IMR-90 (cell line): ENCODE results near the gene FMN1. TPM values are rescaled to one million over a fixed set of nuclear protein-coding genes. Genes with fewer than 3 reads are reported as not detected.

Experiments
- ATAC-seq: fragments of 200-7000 bp; cut with Tn5 transposase; 2 replicates; pipeline ENCODE4 v1.9.1; 2020; ENCODE audit warnings: low read depth, mild to moderate bottlenecking, moderate library complexity
- BruUV-seq: library from RNA; stranded (reverse); fragments of 400-500 nt; replicated peaks from 2 replicates; lab custom pipeline; 2021; lab: Mats Ljungman, UMichigan
- CTCF ChIA-PET: fragments of 300-600 bp; formaldehyde crosslinking; extraction: SDS; loops from one replicate; lab custom pipeline; 2021; ENCODE audit warnings: antibody characterized with exemption; lab: Yijun Ruan, JAX
- POLR2A ChIA-PET: fragments of 300-600 bp; sonication (Branson Sonifier 250); formaldehyde crosslinking; loops from one replicate; lab custom pipeline; 2022; ENCODE audit warnings: antibody characterized with exemption; ENCODE audit not compliant: unreplicated experiment; lab: Charles Lee
- DNase-seq: peaks from one replicate; pipeline ENCODE4 v3.0.0; 2013
- H2AFZ ChIP-seq: replicated peaks from 2 replicates; pipeline ENCODE3; 2013; ENCODE audit warnings: low read length, mild to moderate bottlenecking; ENCODE audit not compliant: poor library complexity
- H2AK5ac ChIP-seq: 2 replicates; pipeline ENCODE4 v1.6.1; 2013; ENCODE audit warnings: low read depth, low read length, inconsistent platforms
- H2AK9ac ChIP-seq: replicated peaks from 2 replicates; pipeline ENCODE3; 2013; ENCODE audit warnings: mild to moderate bottlenecking, low read depth, low read length, moderate library complexity; ENCODE audit not compliant: poor library complexity
- H2BK120ac ChIP-seq: 2 replicates; pipeline ENCODE4 v1.6.1; 2013; ENCODE audit warnings: low read depth, low read length, inconsistent platforms
- H2BK15ac ChIP-seq: 3 replicates; pipeline ENCODE4 v1.6.1; 2013; ENCODE audit warnings: low read depth, low read length, inconsistent platforms
- H2BK20ac ChIP-seq: 2 replicates; pipeline ENCODE4 v1.6.1; 2013; ENCODE audit warnings: low read depth, mild to moderate bottlenecking, inconsistent platforms, low read length, moderate library complexity
- H2BK5ac ChIP-seq: 2 replicates; pipeline ENCODE4 v1.6.1; 2013; ENCODE audit warnings: mild to moderate bottlenecking, low read depth, low read length, inconsistent platforms; ENCODE audit not compliant: poor library complexity, severe bottlenecking
- H3K14ac ChIP-seq: replicated peaks from 2 replicates; pipeline ENCODE4 v1.6.1; 2013; ENCODE audit warnings: low read depth, low read length, inconsistent platforms
- H3K18ac ChIP-seq: 2 replicates; pipeline ENCODE4 v1.6.1; 2013; ENCODE audit warnings: low read depth, low read length, control low read depth
- H3K23ac ChIP-seq: 2 replicates; pipeline ENCODE4 v1.6.1; 2013; ENCODE audit warnings: low read depth, low read length, inconsistent platforms
- H3K27ac ChIP-seq: 2 replicates; pipeline ENCODE4 v1.5.1; 2013; ENCODE audit warnings: mild to moderate bottlenecking, control low read depth, low read length; ENCODE audit not compliant: insufficient read depth
- H3K27me3 ChIP-seq: 2 replicates; pipeline ENCODE4 v1.6.1; 2013; ENCODE audit warnings: low read length; ENCODE audit not compliant: control insufficient read depth, insufficient read depth
- H3K36me3 ChIP-seq: 2 replicates; pipeline ENCODE4 v1.6.1; 2013; ENCODE audit warnings: low read length, mixed read lengths; ENCODE audit not compliant: control insufficient read depth, insufficient read depth
- H3K4ac ChIP-seq: 2 replicates; pipeline ENCODE4 v1.6.1; 2013; ENCODE audit warnings: low read depth, low read length, inconsistent platforms
- H3K4me1 ChIP-seq: 2 replicates; pipeline ENCODE4 v1.6.1; 2013; ENCODE audit warnings: low read length, mixed read lengths; ENCODE audit not compliant: control insufficient read depth, insufficient read depth
- H3K4me2 ChIP-seq: 2 replicates; pipeline ENCODE4 v1.6.1; 2013; ENCODE audit warnings: low read depth, mild to moderate bottlenecking, control low read depth, low read length, moderate library complexity
- H3K4me3 ChIP-seq: 2 replicates; pipeline ENCODE4 v1.5.1; 2013; ENCODE audit warnings: low read depth, mild to moderate bottlenecking, control low read depth, low read length, moderate library complexity; ENCODE audit not compliant: insufficient read depth
- H3K56ac ChIP-seq: 2 replicates; pipeline ENCODE4 v1.6.1; 2013; ENCODE audit warnings: low read length, inconsistent platforms; ENCODE audit not compliant: insufficient read depth; ENCODE audit errors: extremely low read depth
- H3K79me1 ChIP-seq, 2 experiments: 2 replicates each; pipeline ENCODE4 v1.6.1; 2013; ENCODE audit warnings: low read length in 2 of 2, inconsistent platforms in 1 of 2, low read depth in 1 of 2
- H3K9ac ChIP-seq: 2 replicates; pipeline ENCODE4 v1.6.1; 2013; ENCODE audit warnings: low read depth, low read length, control low read depth
- H3K9me1 ChIP-seq: 2 replicates; pipeline ENCODE4 v1.6.1; 2013; ENCODE audit warnings: low read length, inconsistent platforms; ENCODE audit not compliant: insufficient read depth
- H3K9me3 ChIP-seq: 2 replicates; pipeline ENCODE4 v1.6.1; 2013; ENCODE audit warnings: low read length; ENCODE audit not compliant: control insufficient read depth, insufficient read depth
- H4K20me1 ChIP-seq: 2 replicates; pipeline ENCODE4 v1.6.1; 2013; ENCODE audit warnings: low read length, inconsistent platforms; ENCODE audit not compliant: insufficient read depth
- H4K5ac ChIP-seq: 2 replicates; pipeline ENCODE4 v1.6.1; 2013; ENCODE audit warnings: mild to moderate bottlenecking, low read depth, low read length, control low read depth
- H4K8ac ChIP-seq, 2 experiments: 2 replicates each; pipeline ENCODE4 v1.6.1; 2013; ENCODE audit warnings: low read depth in 2 of 2, low read length in 2 of 2, control low read depth in 1 of 2, inconsistent platforms in 1 of 2
- H4K91ac ChIP-seq: 2 replicates; pipeline ENCODE4 v1.6.1; 2013; ENCODE audit warnings: low read depth, low read length, inconsistent platforms; ENCODE audit not compliant: insufficient read depth
- CEBPB ChIP-seq: IDR thresholded peaks from 2 replicates; pipeline ENCODE4 v1.6.1; 2012; ENCODE audit warnings: low read depth, low read length, improper control_type of control experiment
- CHD1 ChIP-seq: IDR thresholded peaks from 2 replicates; pipeline ENCODE4 v1.6.1; 2012; ENCODE audit warnings: low read depth, low read length, improper control_type of control experiment
- FOS ChIP-seq: fragments of 150-350 bp; IDR thresholded peaks from 2 replicates; pipeline ENCODE4 v1.6.1; 2016; ENCODE audit warnings: low read depth, low read length
- MAFK ChIP-seq: IDR thresholded peaks from 2 replicates; pipeline ENCODE4 v1.6.1; 2012; ENCODE audit warnings: low read depth, low read length, improper control_type of control experiment
- RAD21 ChIP-seq: IDR thresholded peaks from 2 replicates; pipeline ENCODE4 v1.6.1; 2012; ENCODE audit warnings: low read length, improper control_type of control experiment
- RCOR1 ChIP-seq: IDR thresholded peaks from 2 replicates; pipeline ENCODE4 v1.6.1; 2012; ENCODE audit warnings: mild to moderate bottlenecking, low read length, improper control_type of control experiment; ENCODE audit not compliant: insufficient replicate concordance
- USF2 ChIP-seq: fragments of 150-350 bp; IDR thresholded peaks from 2 replicates; pipeline ENCODE4 v1.6.1; 2017; ENCODE audit warnings: mild to moderate bottlenecking, antibody characterized with exemption, low read length, low read depth
- WGBS, 2 experiments: methylation state at CpG; one replicate each; pipeline versions ENCODE4 v1.1.5 to v1.1.7; 2013; ENCODE audit warnings: missing lambda C conversion rate in 2 of 2; ENCODE audit not compliant: insufficient read length in 1 of 2; ENCODE audit errors: extremely low coverage in 2 of 2; 5-methylcytosine and 5-hydroxymethylcytosine counted together
- dilution Hi-C: fragments of 300-500 bp; cut with HindIII; formaldehyde crosslinking; loops from one replicate; pipeline ENCODE4 v1.14.3; 2018; ENCODE audit warnings: low sequenced_read_pairs; ENCODE audit not compliant: unreplicated experiment
- in situ Hi-C: fragments of 300-500 bp; cut with MboI; formaldehyde crosslinking; loops from 3 replicates; pipeline ENCODE4 v1.14.3; 2019; ENCODE audit warnings: low sequenced_read_pairs, inconsistent platforms, mixed read lengths
- intact Hi-C: fragments of 100-400 bp; cut with micrococcal nuclease; formaldehyde crosslinking; loops from 2 replicates; pipeline ENCODE4 v1.10.0; 2022
- polyA plus RNA-seq, 3 experiments: library from polyadenylated mRNA; depleted of rRNA; stranded (reverse); fragments of >200 nt; gene quantifications; 2 replicates each; pipeline ENCODE4 v1.2.3, GENCODE V29; 2012; ENCODE audit warnings: low replicate concordance in 1 of 3
- total RNA-seq: library from RNA; depleted of rRNA; stranded (reverse); fragments of >200 nt; gene quantifications from 2 replicates; pipeline ENCODE4 v1.2.3, GENCODE V29; 2012
- TF ChIP-seq, protein P1 (sequence below): conservative IDR thresholded peaks from 2 replicates; pipeline ENCODE4 v1.5.1; 2012; ENCODE audit warnings: mild to moderate bottlenecking, low read depth, low read length, improper control_type of control experiment

FMN1 gene
- total and polyA plus RNA-seq, 2 of the 4 experiments (the other 2 are of a cell fraction) = 7.3 to 17.6 TPM

DNA sequence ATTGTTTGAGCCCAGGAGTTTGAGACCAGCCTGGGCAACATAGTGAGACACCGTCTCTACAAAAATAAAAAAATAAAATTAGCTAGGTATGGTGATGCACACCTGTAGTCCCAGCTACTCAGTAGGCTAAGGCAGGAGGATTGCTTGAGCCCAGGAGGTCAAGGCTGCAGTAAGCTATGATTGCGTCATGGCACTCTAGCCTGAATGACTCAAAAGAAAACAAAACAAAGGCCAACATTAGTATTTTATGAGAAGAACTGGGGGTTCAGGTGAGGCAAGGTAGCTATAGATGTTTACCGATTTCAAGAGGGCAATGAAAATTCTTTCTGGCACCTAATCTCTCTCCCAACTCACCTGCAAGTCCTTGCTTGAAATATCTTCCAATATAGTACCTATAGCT is 399.5 kb downstream of the FMN1 start:
- H3K14ac ChIP-seq = no peak overlapping the region
- no peak overlapping the region for H3K9ac ChIP-seq
- H3K27ac ChIP-seq = no peak overlapping the region
- no peak overlapping the region for H2BK5ac ChIP-seq
- BruUV-seq = no TSS peak
- no peak overlapping the region for H3K18ac ChIP-seq
- H3K4ac ChIP-seq = no peak overlapping the region
- WGBS, 2 experiments = no CpG with 5 or more reads among the region's 3 CpGs
- POLR2A ChIA-PET = no interaction called here
- no peak overlapping the region for H2BK20ac ChIP-seq
- peaks cover 5% of the 10 kb centered on the region; the same call in 1 of the 2 replicates for H3K36me3 ChIP-seq
- no peak overlapping the region for H2BK15ac ChIP-seq
- H3K9me1 ChIP-seq = peaks cover 13% of the 10 kb centered on the region
- H4K8ac ChIP-seq = no peak overlapping the region
- no peak overlapping the region for H4K91ac ChIP-seq
- intact Hi-C loops (no loop called here), in situ Hi-C loops (no loop called here), dilution Hi-C loops (no loop called here)
- peaks cover 14% of the 10 kb centered on the region for H3K4me1 ChIP-seq
- DNase-seq (peak; percentile 29), ATAC-seq (no peak)
- no peak for TF ChIP-seq RCOR1
- TF ChIP-seq, protein P1, sequence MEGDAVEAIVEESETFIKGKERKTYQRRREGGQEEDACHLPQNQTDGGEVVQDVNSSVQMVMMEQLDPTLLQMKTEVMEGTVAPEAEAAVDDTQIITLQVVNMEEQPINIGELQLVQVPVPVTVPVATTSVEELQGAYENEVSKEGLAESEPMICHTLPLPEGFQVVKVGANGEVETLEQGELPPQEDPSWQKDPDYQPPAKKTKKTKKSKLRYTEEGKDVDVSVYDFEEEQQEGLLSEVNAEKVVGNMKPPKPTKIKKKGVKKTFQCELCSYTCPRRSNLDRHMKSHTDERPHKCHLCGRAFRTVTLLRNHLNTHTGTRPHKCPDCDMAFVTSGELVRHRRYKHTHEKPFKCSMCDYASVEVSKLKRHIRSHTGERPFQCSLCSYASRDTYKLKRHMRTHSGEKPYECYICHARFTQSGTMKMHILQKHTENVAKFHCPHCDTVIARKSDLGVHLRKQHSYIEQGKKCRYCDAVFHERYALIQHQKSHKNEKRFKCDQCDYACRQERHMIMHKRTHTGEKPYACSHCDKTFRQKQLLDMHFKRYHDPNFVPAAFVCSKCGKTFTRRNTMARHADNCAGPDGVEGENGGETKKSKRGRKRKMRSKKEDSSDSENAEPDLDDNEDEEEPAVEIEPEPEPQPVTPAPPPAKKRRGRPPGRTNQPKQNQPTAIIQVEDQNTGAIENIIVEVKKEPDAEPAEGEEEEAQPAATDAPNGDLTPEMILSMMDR = no peak
- TF ChIP-seq CHD1 = no peak
- TF ChIP-seq MAFK = no peak
- no peak for TF ChIP-seq FOS
- peak; percentile 88 for TF ChIP-seq CEBPB
- no peak for TF ChIP-seq USF2
- no peak for TF ChIP-seq RAD21
- no peak overlapping the region for H3K56ac ChIP-seq
- H3K9me3 ChIP-seq = no peaks in the 10 kb centered on the region
- H2AK9ac ChIP-seq = no peak overlapping the region
- CTCF ChIA-PET = no interaction called here
- no peak overlapping the region for H2AFZ ChIP-seq
- H4K20me1 ChIP-seq = no peaks in the 10 kb centered on the region
- H3K79me1 ChIP-seq = peaks cover 7 to 45% of the 10 kb centered on the region in 2 experiments; a peak in 3 of 4 replicates
- H3K23ac ChIP-seq = no peak overlapping the region
- H2AK5ac ChIP-seq = no peak overlapping the region
- no peaks in the 10 kb centered on the region for H3K27me3 ChIP-seq
- H3K4me2 ChIP-seq = no peak overlapping the region
- H2BK120ac ChIP-seq = no peak overlapping the region
- H3K4me3 ChIP-seq = no peak overlapping the region
- no peak overlapping the region for H4K5ac ChIP-seq
